Liver (tissue), 9 donors: ENCODE data around the gene INTS4. TPM values are rescaled to one million over a fixed set of nuclear protein-coding genes. Genes with fewer than 3 reads are reported as not detected.

Experiments used
- DNase-seq: peaks from one replicate; pipeline ENCODE4 v3.0.0-alpha.2; 2017; ENCODE audit warnings: low spot score
- H3K27ac ChIP-seq, 2 donors: one replicate each; pipeline ENCODE4 v1.7.0; 2013; ENCODE audit warnings: inconsistent platforms in 2 of 2, low read length in 2 of 2, control low read depth in 1 of 2, low read depth in 1 of 2, mild to moderate bottlenecking in 1 of 2
- H3K27me3 ChIP-seq, 4 donors: one replicate each; pipeline versions ENCODE4 v1.6.1 to v1.7.0; 2013; ENCODE audit warnings: low read length in 3 of 4, inconsistent platforms in 1 of 4, mild to moderate bottlenecking in 1 of 4, moderate library complexity in 1 of 4; ENCODE audit not compliant: control insufficient read depth in 4 of 4, insufficient read depth in 4 of 4
- H3K36me3 ChIP-seq, 4 donors: one replicate each; pipeline versions ENCODE4 v1.6.1 to v1.7.0; 2013; ENCODE audit warnings: low read length in 3 of 4, mild to moderate bottlenecking in 3 of 4, low read depth in 1 of 4, moderate library complexity in 1 of 4; ENCODE audit not compliant: control insufficient read depth in 4 of 4, insufficient read depth in 3 of 4
- H3K4me1 ChIP-seq, 4 donors: one replicate each; pipeline versions ENCODE4 v1.6.1 to v1.7.0; 2013; ENCODE audit warnings: low read length in 3 of 4, mild to moderate bottlenecking in 3 of 4, moderate library complexity in 1 of 4; ENCODE audit not compliant: control insufficient read depth in 4 of 4, insufficient read depth in 4 of 4
- H3K4me3 ChIP-seq, 3 donors: one replicate each; pipeline versions ENCODE4 v1.6.1 to v1.7.0; 2013; ENCODE audit warnings: low read length in 3 of 3, control low read depth in 1 of 3, low read depth in 1 of 3, mild to moderate bottlenecking in 1 of 3
- H3K9ac ChIP-seq, 2 donors: one replicate each; pipeline ENCODE4 v1.7.0; 2013; ENCODE audit warnings: low read length in 2 of 2, mild to moderate bottlenecking in 2 of 2, moderate library complexity in 2 of 2, control low read depth in 1 of 2, low read depth in 1 of 2
- H3K9me3 ChIP-seq, 4 donors: one replicate each; pipeline versions ENCODE4 v1.6.1 to v1.7.0; 2013; ENCODE audit warnings: low read length in 3 of 4; ENCODE audit not compliant: control insufficient read depth in 4 of 4
- CTCF ChIP-seq: fragments of 150-350 bp; IDR thresholded peaks from 2 replicates; pipeline ENCODE4 v1.5.1; 2017; ENCODE audit warnings: improper control_type of control experiment, low read depth, low read length; ENCODE audit not compliant: missing input control
- FOXA1 ChIP-seq: IDR thresholded peaks from 2 replicates; pipeline ENCODE4 v1.6.1; 2016; ENCODE audit warnings: antibody characterized with exemption
- FOXA2 ChIP-seq: IDR thresholded peaks from 2 replicates; pipeline ENCODE4 v1.6.1; 2016; ENCODE audit warnings: antibody characterized with exemption
- GABPA ChIP-seq, 2 donors: IDR thresholded peaks in 1 of 2; conservative IDR thresholded peaks in 1 of 2; 2 replicates each; pipeline ENCODE4 v1.6.1; 2016; ENCODE audit warnings: antibody characterized with exemption in 2 of 2, mild to moderate bottlenecking in 1 of 2, moderate library complexity in 1 of 2
- HNF4G ChIP-seq: IDR thresholded peaks from 2 replicates; pipeline ENCODE4 v1.6.1; 2016; ENCODE audit warnings: antibody characterized with exemption
- JUND ChIP-seq, 2 donors: IDR thresholded peaks; 2 replicates each; pipeline ENCODE4 v1.6.1; 2016; ENCODE audit warnings: antibody characterized with exemption in 2 of 2
- MAX ChIP-seq: IDR thresholded peaks from 2 replicates; pipeline ENCODE4 v1.6.1; 2016; ENCODE audit warnings: antibody characterized with exemption
- NR2F2 ChIP-seq: IDR thresholded peaks from 2 replicates; pipeline ENCODE4 v1.6.1; 2016; ENCODE audit warnings: antibody characterized with exemption
- RAD21 ChIP-seq, 2 donors: IDR thresholded peaks; 2 replicates each; pipeline ENCODE4 v1.6.1; 2016; ENCODE audit warnings: antibody characterized with exemption in 2 of 2, mild to moderate bottlenecking in 2 of 2
- REST ChIP-seq: IDR thresholded peaks from 2 replicates; pipeline ENCODE4 v1.6.1; 2016; ENCODE audit warnings: antibody characterized with exemption, mild to moderate bottlenecking
- SP1 ChIP-seq: IDR thresholded peaks from 2 replicates; pipeline ENCODE4 v1.6.1; 2018; ENCODE audit warnings: antibody characterized with exemption, mild to moderate bottlenecking
- TAF1 ChIP-seq: conservative IDR thresholded peaks from 2 replicates; pipeline ENCODE4 v1.6.1; 2016; ENCODE audit warnings: antibody characterized with exemption, mild to moderate bottlenecking
- YY1 ChIP-seq: IDR thresholded peaks from 2 replicates; pipeline ENCODE4 v1.6.1; 2016; ENCODE audit warnings: antibody characterized with exemption, mild to moderate bottlenecking
- ZBTB33 ChIP-seq: IDR thresholded peaks from 2 replicates; pipeline ENCODE4 v1.6.1; 2016; ENCODE audit warnings: antibody characterized with exemption
- WGBS: extraction: QIAGEN DNeasy Blood & Tissue Kit; methylation state at CpG from one replicate; pipeline ENCODE4 v1.1.7; 2013; 5-methylcytosine and 5-hydroxymethylcytosine counted together
- polyA plus RNA-seq, 2 donors: library from polyadenylated mRNA; stranded (reverse) in 1 of 2; unstranded in 1 of 2; fragments of 200-250 nt in 1 of 2; fragments of >200 nt in 1 of 2; fragmentation: Nextera tagmentation in 1 of 2; extraction: Ambion mirVana in 1 of 2; gene quantifications; one replicate each; pipeline versions ENCODE4 v1.2.1 to v1.2.3, GENCODE V29; 2013 to 2015
- total RNA-seq, 2 donors: library from RNA; depleted of rRNA; stranded (reverse); fragments of >200 nt; gene quantifications; one replicate each; pipeline ENCODE4 v1.2.3, GENCODE V29; 2014
- donor health status: healthy.
- donor health status: healthy.
- donor health status: healthy.
- donor health status: healthy.
- donor health status: healthy.

The INTS4 gene
- total and polyA plus RNA-seq, 4 donors: 7.9 to 19.1 (median 15.0) TPM

- Histone ChIP-seq H3K9me3 (no peaks in the 10 kb centered on the region), H3K27ac (peak overlapping the region in 1 of 2 donors; percentile 73), H3K4me3 (peak overlapping the region in 1 of 3 donors; percentile 70), H3K27me3 (no peaks in the 10 kb centered on the region), H3K9ac (no peak overlapping the region), H3K36me3 (peaks cover 0 to 8% (median 0%) of the 10 kb centered on the region in 4 donors), H3K4me1 (peaks cover 0 to 13% (median 5%) of the 10 kb centered on the region in 4 donors)
- TF ChIP-seq CTCF (no peak), GABPA (IDR thresholded peaks at IDR 0.05 in 1 of 2, conservative IDR thresholded peaks at IDR 0.05 in 1 of 2) (no peak), REST (no peak), HNF4G (no peak), TAF1 (no peak), NR2F2 (no peak), JUND (IDR thresholded peaks at IDR 0.05) (no peak), YY1 (no peak), FOXA2 (no peak), MAX (no peak), RAD21 (IDR thresholded peaks at IDR 0.05) (no peak)
- no peak for DNase-seq
- 96% methylated on average over 6 of the region's 6 CpGs for WGBS
Observed at GRCh38 chr11:78021611-78022010, 27.1 kb upstream of the INTS4 start.

GRCh38 chr11:78020246-78020645 lies 25.8 kb upstream of the INTS4 start:
- peaks cover under 1 to 19% (median 8%) of the 10 kb centered on the region in 4 donors for H3K36me3 ChIP-seq
- no peak for DNase-seq
- no peaks in the 10 kb centered on the region for H3K27me3 ChIP-seq
- H3K27ac ChIP-seq: no peak overlapping the region
- peaks cover 0 to 13% (median 5%) of the 10 kb centered on the region in 4 donors for H3K4me1 ChIP-seq
- no peak for TF ChIP-seq SP1
- no peak for TF ChIP-seq NR2F2
- TF ChIP-seq REST: no peak
- no peak for TF ChIP-seq ZBTB33
- no peak for TF ChIP-seq HNF4G
- TF ChIP-seq MAX: no peak
- TF ChIP-seq YY1: no peak
- TF ChIP-seq RAD21 (IDR thresholded peaks at IDR 0.05): no peak
- no peak for TF ChIP-seq FOXA1
- H3K9ac ChIP-seq: no peak overlapping the region
- H3K9me3 ChIP-seq: no peaks in the 10 kb centered on the region
- H3K4me3 ChIP-seq: no peak overlapping the region
- WGBS: 44% methylated on average over 3 of the region's 3 CpGs
